Measurements from ENCODE around the gene GPR27. TPM values are rescaled to one million over a fixed set of nuclear protein-coding genes. Genes with fewer than 3 reads are reported as not detected.

The GPR27 gene
- total and polyA plus RNA-seq, 8 donors: 0.83 to 6.4 (median 1.8) TPM

GRCh38 chr3:71771126-71771525 is 17.5 kb downstream of the GPR27 start:
- H3K4me3 ChIP-seq: no peak overlapping the region
- H3K27me3 ChIP-seq: no peaks in the 10 kb centered on the region
- no peak for ATAC-seq
- no peak overlapping the region for H3K27ac ChIP-seq
- WGBS, 2 donors: 53 to 57% methylated on average over 5 of the region's 5 CpGs
- no peak for TF ChIP-seq CTCF (IDR thresholded peaks at IDR 0.05)
- FAIRE-seq: no peak
- intact Hi-C loops (cut with DNase I): no loop called here
- H3K9me3 ChIP-seq: no peaks in the 10 kb centered on the region
- H3K36me3 ChIP-seq: no peaks in the 10 kb centered on the region
- no peaks in the 10 kb centered on the region for H3K4me1 ChIP-seq
- no peak for DNase-seq

GRCh38 chr3:71771884-71772283 is 18.2 kb downstream of the GPR27 start:
- no peak overlapping the region for H3K4me3 ChIP-seq
- TF ChIP-seq CTCF (IDR thresholded peaks at IDR 0.05): no peak
- intact Hi-C loops (cut with DNase I): no loop called here
- H3K27me3 ChIP-seq: no peaks in the 10 kb centered on the region
- DNase-seq (no peak), ATAC-seq (no peak), FAIRE-seq (no peak)
- H3K4me1 ChIP-seq: no peaks in the 10 kb centered on the region
- no peaks in the 10 kb centered on the region for H3K9me3 ChIP-seq
- no peaks in the 10 kb centered on the region for H3K36me3 ChIP-seq
- 31 to 33% methylated on average over 1 of the region's 1 CpG for WGBS, 2 donors
- no peak overlapping the region for H3K27ac ChIP-seq

GRCh38 chr3:71776538-71776937 is 22.9 kb downstream of the GPR27 start:
- ATAC-seq (no peak), FAIRE-seq (no peak), DNase-seq (no peak)
- no peak for TF ChIP-seq CTCF (IDR thresholded peaks at IDR 0.05)
- Histone ChIP-seq H3K4me3 (no peak overlapping the region), H3K36me3 (no peaks in the 10 kb centered on the region), H3K27me3 (peaks cover 0 to 21% (median 2%) of the 10 kb centered on the region in 4 donors), H3K27ac (no peak overlapping the region), H3K4me1 (no peaks in the 10 kb centered on the region), H3K9me3 (no peaks in the 10 kb centered on the region)
- intact Hi-C loops (cut with DNase I): no loop called here
- 54 to 70% methylated on average over 6 of the region's 6 CpGs for WGBS, 2 donors

GRCh38 chr3:71778353-71778752 is 24.7 kb downstream of the GPR27 start:
- peaks cover 0 to 39% (median 7%) of the 10 kb centered on the region in 4 donors for H3K27me3 ChIP-seq
- no peak overlapping the region for H3K4me3 ChIP-seq

More at GRCh38 chr3:71778353-71778752, 24.7 kb downstream of the GPR27 start:
- intact Hi-C loops (cut with DNase I): no loop called here
- no peaks in the 10 kb centered on the region for H3K9me3 ChIP-seq
- TF ChIP-seq CTCF (IDR thresholded peaks at IDR 0.05): no peak
- no peak overlapping the region for H3K27ac ChIP-seq
- FAIRE-seq: no peak
- no peaks in the 10 kb centered on the region for H3K36me3 ChIP-seq
- WGBS, 2 donors: 80 to 86% methylated on average over 3 of the region's 3 CpGs
- DNase-seq: no peak
- ATAC-seq: no peak
- H3K4me1 ChIP-seq: no peaks in the 10 kb centered on the region

All from pancreas (tissue), 10 donors.